ENCODE results near the gene FAM240A. TPM values are rescaled to one million over a fixed set of nuclear protein-coding genes. Genes with fewer than 3 reads are reported as not detected.

FAM240A gene
- total RNA-seq, 1 donor = not detected

DNA sequence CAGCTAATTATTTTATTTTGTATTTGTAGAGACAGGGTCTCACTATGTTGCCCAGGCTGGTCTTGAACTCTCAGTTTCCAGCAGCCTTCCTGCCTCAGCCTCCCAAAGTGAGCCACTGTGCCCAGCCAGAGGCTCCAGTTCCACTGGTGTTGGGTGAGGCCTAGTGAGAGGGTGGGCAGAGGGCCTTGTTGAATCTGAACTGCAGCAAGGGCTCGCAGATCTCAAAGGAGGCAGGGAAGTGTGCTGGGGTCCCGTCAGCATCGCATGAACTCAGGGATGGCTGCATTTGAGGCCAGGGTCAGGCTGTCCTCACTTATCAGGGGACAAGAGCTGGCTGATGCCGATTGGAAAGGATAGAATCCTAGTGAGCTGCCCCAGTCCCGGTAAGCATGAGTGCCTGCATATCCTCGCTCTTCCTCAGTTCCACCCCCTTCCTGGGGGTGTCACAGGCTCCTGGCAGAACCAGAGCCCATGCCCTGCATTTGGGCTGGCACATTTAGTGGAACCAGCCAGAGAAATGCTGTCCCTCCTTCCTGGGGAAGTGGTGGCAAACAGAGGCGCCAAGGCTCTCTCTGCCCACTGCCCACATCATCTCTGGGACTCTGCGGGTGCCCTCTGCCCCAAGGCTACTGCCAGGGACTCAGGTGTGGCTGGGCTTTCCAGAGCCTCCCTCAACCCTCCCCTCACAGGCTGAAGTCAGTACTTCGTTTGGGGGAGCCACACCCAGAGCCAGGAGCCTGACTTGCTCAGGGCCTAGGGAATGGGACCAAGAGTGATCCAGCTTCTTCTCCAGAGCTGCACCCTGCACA, 57.1 kb downstream of the FAM240A start:
- Histone ChIP-seq H3K27me3 (ENCODE audit: insufficient read depth, low read length) (no peaks in the 10 kb centered on the region), H3K9me3 (ENCODE audit: low read depth, low read length) (no peaks in the 10 kb centered on the region), H3K4me1 (ENCODE audit: insufficient read depth, low read length) (no peaks in the 10 kb centered on the region), H3K4me3 (ENCODE audit: low read length) (no peak overlapping the region)

DNA sequence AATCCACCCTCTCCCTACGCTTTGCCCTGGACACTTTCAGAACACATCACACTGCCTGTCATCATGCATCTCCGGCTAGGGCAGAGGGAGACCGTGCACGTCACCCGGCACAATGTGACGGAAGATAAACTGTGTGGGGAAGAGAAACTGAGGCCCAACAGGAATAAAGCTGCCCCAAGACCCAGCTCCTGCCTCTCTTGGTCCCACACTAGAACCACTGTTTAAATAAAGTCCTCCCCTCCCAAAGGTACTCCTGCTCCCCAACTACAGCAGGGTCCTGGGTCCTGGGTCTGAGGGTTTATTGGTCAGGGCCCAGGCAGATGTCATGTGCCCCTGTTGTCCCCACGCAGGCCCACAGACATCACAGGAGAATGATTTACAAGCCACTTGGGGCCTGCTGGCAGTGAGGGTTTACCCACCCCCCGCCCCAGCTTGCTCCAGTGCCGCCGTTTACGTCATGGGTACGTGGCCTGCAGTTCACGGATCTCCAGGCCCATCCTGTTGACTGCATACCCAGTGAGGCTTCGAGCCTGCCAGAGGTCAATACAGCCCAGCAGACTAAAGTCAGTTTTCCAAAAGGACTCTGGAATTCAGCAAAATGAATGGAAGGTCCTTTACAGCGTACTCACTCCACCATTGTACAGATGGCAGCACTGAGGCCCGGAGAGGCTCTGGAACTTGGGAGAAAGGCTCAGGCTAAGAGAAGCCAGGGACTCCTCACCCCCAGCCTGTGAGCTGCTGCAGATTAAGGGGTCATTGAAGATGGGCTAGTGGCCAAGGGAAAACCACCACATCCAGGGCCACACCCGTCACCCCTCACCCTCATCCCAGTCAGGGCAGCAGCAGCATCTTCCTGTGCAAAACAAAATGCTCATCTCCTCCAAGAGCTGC, 57.9 kb downstream of the FAM240A start:
- no peaks in the 10 kb centered on the region for H3K9me3 ChIP-seq (ENCODE audit: low read depth, low read length)
- no peaks in the 10 kb centered on the region for H3K27me3 ChIP-seq (ENCODE audit: insufficient read depth, low read length)
- H3K4me1 ChIP-seq (ENCODE audit: insufficient read depth, low read length) = no peaks in the 10 kb centered on the region
- no peak overlapping the region for H3K4me3 ChIP-seq (ENCODE audit: low read length)

DNA sequence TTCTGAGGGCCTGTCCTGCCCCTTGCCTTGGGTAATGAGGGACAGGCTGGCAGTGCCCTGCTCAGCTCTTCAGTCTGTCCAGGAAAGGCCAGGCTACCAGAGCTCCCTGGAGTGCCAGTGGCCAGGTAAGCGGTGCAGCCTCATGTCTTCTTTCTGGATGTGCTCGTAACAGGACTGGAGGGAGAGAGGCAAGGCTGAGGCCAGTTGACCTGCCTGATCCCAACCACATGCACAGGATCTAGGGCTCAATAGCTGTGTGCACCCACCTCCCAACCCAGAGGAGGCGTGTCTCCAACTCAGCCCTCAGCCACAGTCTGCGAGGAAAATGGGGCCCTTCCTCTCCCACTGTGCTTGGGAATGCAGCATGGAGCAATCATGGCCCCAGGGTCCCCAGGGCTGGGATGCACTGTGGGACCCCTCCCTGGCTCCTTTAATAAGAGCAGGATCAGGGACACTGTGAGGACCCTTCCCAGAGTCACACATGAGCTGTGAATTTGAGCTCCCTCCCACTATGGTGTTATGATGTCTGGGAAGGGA, 58.6 kb downstream of the FAM240A start:
- Histone ChIP-seq H3K27me3 (ENCODE audit: insufficient read depth, low read length) (no peaks in the 10 kb centered on the region), H3K9me3 (ENCODE audit: low read depth, low read length) (no peaks in the 10 kb centered on the region), H3K4me1 (ENCODE audit: insufficient read depth, low read length) (no peaks in the 10 kb centered on the region), H3K4me3 (ENCODE audit: low read length) (no peak overlapping the region)

DNA sequence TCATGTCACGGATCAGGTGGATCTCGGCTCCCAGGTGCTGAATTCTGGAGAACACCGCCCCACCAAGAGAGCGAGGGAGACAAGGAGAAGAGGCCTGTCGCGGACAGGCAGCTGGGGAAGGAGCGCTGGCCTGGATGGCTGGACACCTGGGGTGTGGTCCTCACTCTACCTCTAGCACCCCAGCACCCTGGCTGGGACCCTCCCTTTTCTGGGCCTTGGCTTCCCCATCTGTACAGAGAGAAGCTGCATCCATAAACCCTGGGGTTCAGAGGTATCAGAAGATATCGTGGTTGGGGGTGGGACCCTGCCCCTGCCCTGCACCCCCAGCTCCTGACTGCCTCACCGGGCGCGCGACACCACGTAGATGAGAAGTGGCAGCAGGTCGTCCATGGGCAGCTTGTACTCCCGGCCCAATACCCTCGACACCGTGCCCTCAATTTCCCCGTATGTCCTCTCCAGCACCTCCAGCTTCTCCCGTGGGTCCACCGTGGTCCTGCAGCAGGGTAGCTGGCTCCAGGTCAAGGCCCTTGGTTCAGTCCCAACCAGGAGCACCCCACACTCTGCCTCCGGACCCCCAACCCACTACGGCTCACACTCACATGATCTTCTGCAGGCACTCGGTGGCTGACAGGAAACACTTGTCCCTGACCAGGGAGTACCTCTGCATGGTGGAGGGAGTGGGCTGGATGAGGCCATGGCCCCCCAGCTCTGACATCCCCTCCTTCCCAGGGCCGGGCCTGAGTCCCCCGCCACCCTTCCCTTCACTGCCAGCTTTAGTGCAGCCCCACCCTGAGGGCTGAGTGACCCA, 59.4 kb downstream of the FAM240A start:
- Histone ChIP-seq H3K4me3 (ENCODE audit: low read length) (no peak overlapping the region), H3K4me1 (ENCODE audit: insufficient read depth, low read length) (no peaks in the 10 kb centered on the region), H3K9me3 (ENCODE audit: low read depth, low read length) (no peaks in the 10 kb centered on the region), H3K27me3 (ENCODE audit: insufficient read depth, low read length) (no peaks in the 10 kb centered on the region)

DNA sequence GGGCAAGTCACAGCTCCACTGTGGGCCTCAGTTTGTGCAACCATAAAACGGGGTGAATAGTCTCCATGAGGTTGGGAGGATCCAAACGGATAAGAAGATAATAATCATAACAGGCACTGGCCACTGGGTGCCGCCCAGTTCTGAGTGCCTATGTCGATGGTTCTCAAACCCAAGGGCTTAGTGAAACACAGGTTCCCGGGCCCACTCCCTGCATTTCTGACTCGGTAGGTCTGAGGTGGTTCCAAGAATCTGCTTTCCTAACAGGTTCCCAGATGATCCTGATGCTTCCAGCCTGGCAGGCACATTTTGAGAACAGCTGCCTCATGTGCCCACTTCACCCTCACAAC, 60.0 kb downstream of the FAM240A start:
- no peaks in the 10 kb centered on the region for H3K27me3 ChIP-seq (ENCODE audit: insufficient read depth, low read length)
- no peak overlapping the region for H3K4me3 ChIP-seq (ENCODE audit: low read length)
- no peaks in the 10 kb centered on the region for H3K9me3 ChIP-seq (ENCODE audit: low read depth, low read length)
- H3K4me1 ChIP-seq (ENCODE audit: insufficient read depth, low read length) = no peaks in the 10 kb centered on the region

DNA sequence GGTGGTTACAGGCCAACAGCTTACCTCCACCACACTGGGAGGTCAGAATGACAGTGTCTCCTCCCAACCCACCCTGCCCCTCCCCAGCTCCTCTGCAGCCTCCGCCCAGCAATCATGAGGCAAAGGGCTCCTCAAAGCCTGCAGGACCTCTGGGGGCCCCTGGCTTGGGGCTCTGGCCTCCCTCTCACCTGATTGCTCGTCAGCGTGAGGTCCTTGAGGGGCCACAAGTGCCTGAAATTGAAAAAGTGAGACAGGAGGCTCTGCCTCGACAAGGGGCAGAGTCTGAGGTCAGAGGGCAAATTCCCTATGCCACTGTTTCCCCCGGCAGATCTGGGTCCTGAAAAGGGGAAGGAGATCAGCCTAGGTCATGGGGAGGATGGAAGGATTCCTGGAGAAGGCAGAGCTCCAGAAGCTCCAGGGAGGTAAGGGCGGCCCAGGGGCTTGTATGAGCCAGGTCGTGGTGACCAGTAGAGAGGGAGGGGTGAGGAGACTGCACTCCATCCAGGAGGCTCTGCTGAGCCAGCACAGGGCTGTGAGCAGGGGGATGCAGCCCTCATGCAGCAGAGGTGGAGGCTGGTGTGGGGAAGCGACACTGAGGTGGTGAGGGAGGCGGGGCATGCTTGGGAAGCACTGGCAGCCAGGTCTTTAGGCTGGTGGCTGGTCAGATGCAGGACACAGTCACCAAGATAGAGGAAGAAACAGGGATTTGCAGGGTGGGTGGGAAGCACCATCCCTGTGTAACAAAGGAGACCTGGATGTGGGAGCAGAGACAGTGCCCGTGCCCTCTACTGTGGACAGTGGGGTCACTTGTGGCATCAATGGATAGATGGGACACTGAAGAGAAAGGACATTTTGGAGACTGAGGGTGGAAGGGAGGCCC, 61.1 kb downstream of the FAM240A start:
- no peak overlapping the region for H3K4me3 ChIP-seq (ENCODE audit: low read length)
- no peaks in the 10 kb centered on the region for H3K27me3 ChIP-seq (ENCODE audit: insufficient read depth, low read length)

DNA sequence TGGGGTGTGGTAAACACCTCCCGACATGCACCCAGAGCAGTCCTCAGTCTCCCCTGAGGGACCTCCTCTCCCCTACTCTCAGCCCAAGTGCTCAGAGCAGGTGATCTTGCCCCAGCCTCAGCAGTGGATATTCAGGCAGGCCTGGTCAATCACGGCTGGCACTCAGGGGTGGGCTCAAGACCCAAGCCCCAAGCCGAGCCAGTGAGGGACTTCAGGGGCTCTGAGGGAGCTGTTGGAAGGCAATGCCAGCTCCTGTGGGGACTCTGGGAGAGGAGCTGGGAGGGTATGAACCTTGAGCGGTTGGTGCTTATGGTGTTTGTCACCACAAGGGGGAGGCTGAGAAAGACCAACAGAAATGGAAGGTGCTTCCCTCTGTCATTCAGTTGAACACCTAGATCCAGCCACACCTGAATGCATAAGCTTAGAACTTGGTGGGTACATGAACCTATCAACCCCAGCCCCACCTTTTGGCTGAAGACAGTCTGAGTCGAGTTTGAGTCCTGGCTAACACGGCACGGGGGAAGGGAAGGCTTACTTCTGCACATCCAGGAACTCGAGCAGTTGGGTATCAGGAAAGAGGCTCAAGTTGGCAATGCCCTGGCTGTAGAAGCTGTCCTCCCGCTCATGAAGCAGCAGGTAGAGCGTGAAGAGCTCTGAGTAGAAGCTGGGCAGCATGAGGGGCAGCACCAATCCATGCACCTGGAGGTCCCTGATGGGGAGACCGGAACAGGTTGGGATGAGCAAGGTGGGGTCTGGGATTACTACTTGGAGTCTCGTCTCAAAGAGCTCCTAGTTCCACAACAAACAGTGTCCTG, 61.9 kb downstream of the FAM240A start:
- Histone ChIP-seq H3K4me3 (ENCODE audit: low read length) (no peak overlapping the region), H3K27me3 (ENCODE audit: insufficient read depth, low read length) (no peaks in the 10 kb centered on the region), H3K9me3 (ENCODE audit: low read depth, low read length) (no peaks in the 10 kb centered on the region), H3K4me1 (ENCODE audit: insufficient read depth, low read length) (no peaks in the 10 kb centered on the region)

More for the DNA sequence above, 61.1 kb downstream of the FAM240A start:
- no peaks in the 10 kb centered on the region for H3K4me1 ChIP-seq (ENCODE audit: insufficient read depth, low read length)
- H3K9me3 ChIP-seq (ENCODE audit: low read depth, low read length) = no peaks in the 10 kb centered on the region

DNA sequence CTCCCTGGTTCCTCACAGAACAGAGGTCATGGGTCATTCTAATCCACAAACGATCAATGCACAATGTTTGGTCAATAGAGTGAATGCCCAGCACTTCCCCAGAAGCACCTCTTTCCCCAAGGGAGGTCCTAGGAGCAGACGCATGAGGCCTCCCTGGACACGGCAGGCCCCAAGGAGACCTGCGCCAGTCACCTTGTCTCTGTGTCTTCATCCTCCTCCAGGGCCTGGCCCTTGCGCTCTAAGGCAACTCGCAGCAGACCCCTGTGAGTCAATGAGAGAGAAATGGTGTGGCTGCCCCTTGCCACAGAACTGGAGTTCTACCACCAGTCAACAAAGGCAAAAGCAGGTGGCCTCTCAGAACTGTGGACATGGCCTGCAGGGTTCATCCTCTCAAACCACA, 63.1 kb downstream of the FAM240A start:
- no peak overlapping the region for H3K4me3 ChIP-seq (ENCODE audit: low read length)
- H3K4me1 ChIP-seq (ENCODE audit: insufficient read depth, low read length) = no peaks in the 10 kb centered on the region
- no peaks in the 10 kb centered on the region for H3K9me3 ChIP-seq (ENCODE audit: low read depth, low read length)
- H3K27me3 ChIP-seq (ENCODE audit: insufficient read depth, low read length) = no peaks in the 10 kb centered on the region

Other genes with a start within 250 kb of the FAM240A start
- 5.4 TPM for gene CCR5, start 241.6 kb upstream of the FAM240A start, total RNA-seq
- gene CCRL2, start 205.3 kb upstream of the FAM240A start, total RNA-seq = 91.9 TPM
- gene LTF, start 147.6 kb upstream of the FAM240A start, total RNA-seq = 0.52 TPM
- gene RTP3, start 114.5 kb upstream of the FAM240A start, total RNA-seq = 0.10 TPM
- gene LRRC2, start 46.2 kb upstream of the FAM240A start, total RNA-seq = 0.10 TPM
- gene ALS2CL, start 81.2 kb downstream of the FAM240A start, total RNA-seq = 5.4 TPM
- gene TMIE, start 88.9 kb downstream of the FAM240A start, total RNA-seq = 0.31 TPM
- gene PRSS50, start 105.3 kb downstream of the FAM240A start, total RNA-seq = not detected

Data from mononuclear cell (primary cell).